ENCODE data around the gene EID1.

Gene EID1

GRCh38 chr15:48888191-48888590, 10.3 kb downstream of the EID1 start:
- Histone ChIP-seq H3K27me3 (ENCODE audit: insufficient read depth, low read length, poor library complexity, severe bottlenecking) (no peaks in the 10 kb centered on the region), H2AFZ (ENCODE audit: low read length) (no peak overlapping the region)

DNA sequence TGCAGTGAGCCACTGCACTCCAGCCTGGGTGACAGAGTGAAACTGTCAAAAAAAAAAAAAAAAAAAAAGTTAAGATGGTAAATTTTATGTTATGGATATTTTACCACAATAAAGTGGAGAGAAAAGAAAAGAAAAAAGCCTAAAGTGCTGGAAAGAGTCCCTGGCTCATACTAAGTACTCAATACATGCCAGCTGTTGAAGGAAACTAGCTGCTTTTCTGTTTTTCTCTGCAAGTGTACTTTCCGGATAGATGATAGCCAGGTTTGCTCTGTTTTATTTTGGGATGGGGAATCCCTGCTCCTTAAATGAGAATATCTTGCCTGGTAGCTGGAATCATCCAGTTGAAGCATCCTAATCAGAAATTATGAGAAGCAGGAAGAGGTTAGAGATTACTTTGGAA, 10.9 kb downstream of the EID1 start:
- H3K79me2 ChIP-seq (ENCODE audit: insufficient read depth, low read length), result no peaks in the 10 kb centered on the region
- H3K9ac ChIP-seq (ENCODE audit: low read depth, low read length, poor library complexity, severe bottlenecking), result no peak overlapping the region
- no peaks in the 10 kb centered on the region for H3K27me3 ChIP-seq (ENCODE audit: insufficient read depth, low read length, poor library complexity, severe bottlenecking)
- no peaks in the 10 kb centered on the region for H3K9me2 ChIP-seq (replicated peaks; ENCODE audit: low read depth, low read length)
- no peak overlapping the region for H3K4me3 ChIP-seq (ENCODE audit: low read length, poor library complexity, severe bottlenecking)
- peaks cover 15% of the 10 kb centered on the region for H3K4me1 ChIP-seq (ENCODE audit: insufficient read depth, low read length, poor library complexity, severe bottlenecking)
- H4K20me1 ChIP-seq (ENCODE audit: insufficient read depth, low read length, poor library complexity, severe bottlenecking), result no peaks in the 10 kb centered on the region
- H3K4me2 ChIP-seq (ENCODE audit: low read depth, low read length, poor library complexity, severe bottlenecking), result no peak overlapping the region
- no peaks in the 10 kb centered on the region for H3K36me3 ChIP-seq (ENCODE audit: insufficient read depth, low read length)
- 0 out of 2 replicates have a peak overlapping the region, but pooled peaks have one; percentile 24 for H2AFZ ChIP-seq (ENCODE audit: low read length)
- no peak for TF ChIP-seq EZH2phosphoT487 (IDR thresholded peaks at IDR 0.05; ENCODE audit: borderline replicate concordance)
- no peak for TF ChIP-seq CTCF (conservative IDR thresholded peaks at IDR 0.05; ENCODE audit: low read length)
- H3F3A ChIP-seq (ENCODE audit: low read depth), result no peaks in the 10 kb centered on the region
- no peaks in the 10 kb centered on the region for H3K9me3 ChIP-seq (ENCODE audit: insufficient read depth, low read depth, low read length)

More at GRCh38 chr15:48888191-48888590, 10.3 kb downstream of the EID1 start:
- TF ChIP-seq EZH2phosphoT487 (IDR thresholded peaks at IDR 0.05; ENCODE audit: borderline replicate concordance), result no peak
- no peak for TF ChIP-seq CTCF (conservative IDR thresholded peaks at IDR 0.05; ENCODE audit: low read length)
- Histone ChIP-seq H3K4me2 (ENCODE audit: low read depth, low read length, poor library complexity, severe bottlenecking) (no peak overlapping the region), H3K79me2 (ENCODE audit: insufficient read depth, low read length) (no peaks in the 10 kb centered on the region), H3K4me3 (ENCODE audit: low read length, poor library complexity, severe bottlenecking) (no peak overlapping the region), H3F3A (ENCODE audit: low read depth) (no peaks in the 10 kb centered on the region), H3K9ac (ENCODE audit: low read depth, low read length, poor library complexity, severe bottlenecking) (no peak overlapping the region), H3K9me3 (ENCODE audit: insufficient read depth, low read depth, low read length) (no peaks in the 10 kb centered on the region), H3K9me2 (replicated peaks; ENCODE audit: low read depth, low read length) (no peaks in the 10 kb centered on the region), H3K36me3 (ENCODE audit: insufficient read depth, low read length) (no peaks in the 10 kb centered on the region), H3K4me1 (ENCODE audit: insufficient read depth, low read length, poor library complexity, severe bottlenecking) (peaks cover 15% of the 10 kb centered on the region), H4K20me1 (ENCODE audit: insufficient read depth, low read length, poor library complexity, severe bottlenecking) (no peaks in the 10 kb centered on the region)

GRCh38 chr15:48889925-48890324, 12.0 kb downstream of the EID1 start:
- Histone ChIP-seq H3K79me2 (ENCODE audit: insufficient read depth, low read length) (no peaks in the 10 kb centered on the region), H3F3A (ENCODE audit: low read depth) (no peaks in the 10 kb centered on the region), H3K9ac (ENCODE audit: low read depth, low read length, poor library complexity, severe bottlenecking) (no peak overlapping the region), H3K27me3 (ENCODE audit: insufficient read depth, low read length, poor library complexity, severe bottlenecking) (no peaks in the 10 kb centered on the region), H2AFZ (ENCODE audit: low read length) (no peak overlapping the region), H4K20me1 (ENCODE audit: insufficient read depth, low read length, poor library complexity, severe bottlenecking) (no peaks in the 10 kb centered on the region), H3K4me3 (ENCODE audit: low read length, poor library complexity, severe bottlenecking) (no peak overlapping the region), H3K4me1 (ENCODE audit: insufficient read depth, low read length, poor library complexity, severe bottlenecking) (peaks cover 15% of the 10 kb centered on the region), H3K4me2 (ENCODE audit: low read depth, low read length, poor library complexity, severe bottlenecking) (no peak overlapping the region), H3K9me3 (ENCODE audit: insufficient read depth, low read depth, low read length) (no peaks in the 10 kb centered on the region), H3K36me3 (ENCODE audit: insufficient read depth, low read length) (no peaks in the 10 kb centered on the region), H3K9me2 (replicated peaks; ENCODE audit: low read depth, low read length) (no peaks in the 10 kb centered on the region)
- TF ChIP-seq EZH2phosphoT487 (IDR thresholded peaks at IDR 0.05; ENCODE audit: borderline replicate concordance), result no peak
- no peak for TF ChIP-seq CTCF (conservative IDR thresholded peaks at IDR 0.05; ENCODE audit: low read length)

Data from Loucy (cell line).